IPS-15b (cell line): ENCODE data around the gene NCKIPSD.

Experiments
- H3K27me3 ChIP-seq: one replicate; pipeline ENCODE4 v1.6.1; 2013; ENCODE audit warnings: low read length; ENCODE audit not compliant: control insufficient read depth, insufficient read depth
- H3K36me3 ChIP-seq: one replicate; pipeline ENCODE4 v1.6.1; 2013; ENCODE audit warnings: low read length; ENCODE audit not compliant: control insufficient read depth, insufficient read depth
- H3K4me1 ChIP-seq: one replicate; pipeline ENCODE4 v1.6.1; 2013; ENCODE audit warnings: mild to moderate bottlenecking, low read length; ENCODE audit not compliant: control insufficient read depth, insufficient read depth
- H3K4me3 ChIP-seq: one replicate; pipeline ENCODE4 v1.5.1; 2013; ENCODE audit warnings: low read depth, low read length
- H3K9ac ChIP-seq: one replicate; pipeline ENCODE4 v1.6.1; 2013; ENCODE audit warnings: low read depth, mild to moderate bottlenecking, low read length
- H3K9me3 ChIP-seq: one replicate; pipeline ENCODE4 v1.6.1; 2013; ENCODE audit warnings: mild to moderate bottlenecking, low read length; ENCODE audit not compliant: control insufficient read depth, insufficient read depth

Gene NCKIPSD

GRCh38 chr3:48652923-48653715 lies 32.6 kb downstream of the NCKIPSD start:
- H3K36me3 ChIP-seq: peaks cover 49% of the 10 kb centered on the region
- H3K27me3 ChIP-seq: peaks cover 2% of the 10 kb centered on the region
- H3K9me3 ChIP-seq: no peaks in the 10 kb centered on the region
- H3K9ac ChIP-seq: no peak overlapping the region
- H3K4me3 ChIP-seq: no peak overlapping the region
- peaks cover 8% of the 10 kb centered on the region for H3K4me1 ChIP-seq

GRCh38 chr3:48651771-48652170 lies 33.9 kb downstream of the NCKIPSD start:
- Histone ChIP-seq H3K9ac (no peak overlapping the region), H3K4me1 (peaks cover 5% of the 10 kb centered on the region), H3K36me3 (peaks cover 52% of the 10 kb centered on the region), H3K27me3 (no peaks in the 10 kb centered on the region), H3K9me3 (no peaks in the 10 kb centered on the region), H3K4me3 (no peak overlapping the region)

GRCh38 chr3:48650723-48651122 lies 35.0 kb downstream of the NCKIPSD start:
- H3K36me3 ChIP-seq: peaks cover 60% of the 10 kb centered on the region
- no peak overlapping the region for H3K9ac ChIP-seq
- H3K4me1 ChIP-seq: peaks cover 5% of the 10 kb centered on the region
- no peaks in the 10 kb centered on the region for H3K27me3 ChIP-seq
- no peak overlapping the region for H3K4me3 ChIP-seq
- no peaks in the 10 kb centered on the region for H3K9me3 ChIP-seq

DNA sequence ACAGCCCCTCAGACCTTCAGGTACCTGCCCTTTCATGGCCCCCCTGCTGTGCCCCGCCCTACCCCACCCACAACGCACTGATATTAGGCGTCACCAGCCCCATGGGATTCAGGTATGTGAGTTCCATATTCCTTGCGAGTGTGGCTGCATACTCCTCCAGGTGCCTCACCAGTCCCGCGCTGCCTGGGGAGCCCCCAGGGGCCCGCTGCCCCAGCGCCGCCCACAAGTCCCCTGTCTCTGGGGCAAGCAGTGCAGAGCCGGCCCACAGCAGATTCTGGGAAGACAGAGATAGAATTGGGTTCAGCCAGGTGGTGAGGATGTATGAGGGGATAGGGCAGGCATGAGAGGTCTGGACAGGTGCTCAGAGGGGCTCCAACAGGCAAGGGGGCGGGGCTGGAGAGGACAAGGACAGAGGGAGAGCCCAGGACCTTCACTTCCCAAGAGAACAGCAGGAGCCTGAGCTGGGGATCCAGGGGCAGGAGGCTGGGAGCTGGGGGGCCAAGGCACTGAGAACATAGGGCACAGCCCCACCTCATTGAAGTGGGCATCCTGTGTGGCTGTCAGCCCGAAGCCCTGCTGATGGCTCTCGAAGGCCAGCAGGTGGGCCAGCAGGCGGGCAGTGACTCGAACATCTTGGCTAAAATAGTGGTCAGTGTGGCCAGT lies 37.4 kb downstream of the NCKIPSD start:
- Histone ChIP-seq H3K4me3 (no peak overlapping the region), H3K4me1 (no peaks in the 10 kb centered on the region), H3K9me3 (no peaks in the 10 kb centered on the region), H3K36me3 (peaks cover 72% of the 10 kb centered on the region), H3K9ac (no peak overlapping the region), H3K27me3 (no peaks in the 10 kb centered on the region)

GRCh38 chr3:48647714-48648113 lies 38.0 kb downstream of the NCKIPSD start:
- Histone ChIP-seq H3K9ac (no peak overlapping the region), H3K4me3 (no peak overlapping the region), H3K27me3 (no peaks in the 10 kb centered on the region), H3K9me3 (no peaks in the 10 kb centered on the region), H3K4me1 (no peaks in the 10 kb centered on the region), H3K36me3 (peaks cover 70% of the 10 kb centered on the region)

DNA sequence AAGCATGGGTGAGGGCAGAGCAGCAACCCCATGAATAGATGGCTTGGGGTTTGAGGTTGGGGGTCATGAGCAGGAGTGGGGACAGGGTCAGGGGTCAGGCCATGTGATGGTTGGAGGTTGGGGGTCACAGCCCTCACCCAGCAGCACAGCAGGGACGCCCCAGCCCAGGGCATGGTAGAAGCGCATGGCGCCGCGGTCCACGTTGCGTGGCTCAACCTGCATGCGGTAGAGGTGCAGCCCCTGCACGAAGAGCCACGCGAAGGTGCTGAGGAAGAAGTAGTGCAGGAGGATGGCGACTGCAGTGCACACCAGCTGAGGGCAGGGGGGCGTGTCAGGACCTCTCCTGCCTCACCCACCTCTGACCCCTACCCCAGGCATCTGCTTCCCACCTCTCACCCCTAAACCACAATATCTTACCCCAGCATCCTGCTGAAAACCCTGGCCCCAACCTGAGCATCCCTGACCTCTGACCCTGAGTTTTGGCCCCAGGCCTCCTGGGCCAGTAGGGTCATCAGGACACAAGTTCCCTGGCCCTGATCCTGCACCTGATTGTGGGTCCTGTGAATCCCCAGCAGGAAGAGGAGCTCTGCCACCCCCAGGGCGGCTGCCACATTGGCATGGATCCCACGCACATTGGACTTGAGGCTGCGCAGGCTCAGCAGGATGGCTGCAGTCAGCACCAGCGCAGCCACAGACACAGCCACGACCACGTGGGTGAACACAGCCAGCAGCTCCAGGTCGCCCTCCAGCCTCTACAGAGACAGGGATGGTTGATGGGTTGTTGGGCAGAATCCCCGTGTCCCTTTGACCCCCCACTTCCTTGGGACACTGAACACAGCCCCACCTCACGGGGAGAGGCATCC lies 40.6 kb downstream of the NCKIPSD start:
- H3K9ac ChIP-seq: no peak overlapping the region
- H3K27me3 ChIP-seq: no peaks in the 10 kb centered on the region
- no peak overlapping the region for H3K4me3 ChIP-seq
- no peaks in the 10 kb centered on the region for H3K4me1 ChIP-seq
- H3K9me3 ChIP-seq: no peaks in the 10 kb centered on the region
- peaks cover 66% of the 10 kb centered on the region for H3K36me3 ChIP-seq

GRCh38 chr3:48642605-48643004 lies 43.1 kb downstream of the NCKIPSD start:
- Histone ChIP-seq H3K9me3 (no peaks in the 10 kb centered on the region), H3K4me3 (no peak overlapping the region), H3K9ac (no peak overlapping the region), H3K27me3 (no peaks in the 10 kb centered on the region), H3K4me1 (no peaks in the 10 kb centered on the region), H3K36me3 (peaks cover 54% of the 10 kb centered on the region)

GRCh38 chr3:48641396-48641795 lies 44.3 kb downstream of the NCKIPSD start:
- Histone ChIP-seq H3K36me3 (peaks cover 51% of the 10 kb centered on the region), H3K9me3 (no peaks in the 10 kb centered on the region), H3K9ac (no peak overlapping the region), H3K4me3 (no peak overlapping the region), H3K4me1 (no peaks in the 10 kb centered on the region), H3K27me3 (no peaks in the 10 kb centered on the region)

DNA sequence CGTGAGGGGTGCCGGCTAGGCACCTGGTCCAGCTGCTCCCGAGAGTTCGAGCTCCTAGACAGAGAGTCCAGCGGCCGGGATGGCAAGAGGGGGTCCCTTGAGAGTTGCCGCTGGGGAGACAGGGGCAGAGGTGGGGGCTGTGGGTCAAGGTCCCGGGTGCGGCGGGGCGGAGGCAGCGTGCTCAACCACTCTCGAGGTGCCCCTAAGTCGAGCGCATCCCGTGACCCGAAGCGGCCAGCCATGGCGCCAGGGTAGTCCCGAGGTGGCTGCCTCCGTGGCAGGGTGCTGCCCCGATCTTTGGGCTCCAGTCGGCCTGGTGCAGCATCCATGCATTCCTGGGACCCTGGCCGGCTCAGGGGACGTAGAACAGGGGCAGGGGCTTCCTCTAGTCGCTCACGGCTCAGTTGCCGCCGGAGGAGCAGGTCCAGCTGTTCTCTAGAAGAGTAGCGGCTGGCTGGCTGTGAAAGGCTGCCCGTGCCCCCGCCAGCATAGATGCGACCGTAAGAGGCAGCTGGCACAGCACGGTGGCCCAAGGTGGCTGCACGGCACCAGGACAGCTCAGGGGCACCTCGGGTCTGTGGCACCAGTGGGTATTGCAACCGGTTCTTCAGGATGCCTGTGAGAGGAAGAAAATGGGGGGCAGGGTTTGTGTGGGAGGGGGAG lies 45.6 kb downstream of the NCKIPSD start:
- H3K4me1 ChIP-seq: no peaks in the 10 kb centered on the region
- no peak overlapping the region for H3K9ac ChIP-seq
- H3K27me3 ChIP-seq: no peaks in the 10 kb centered on the region
- H3K4me3 ChIP-seq: no peak overlapping the region
- peaks cover 39% of the 10 kb centered on the region for H3K36me3 ChIP-seq
- no peaks in the 10 kb centered on the region for H3K9me3 ChIP-seq

DNA sequence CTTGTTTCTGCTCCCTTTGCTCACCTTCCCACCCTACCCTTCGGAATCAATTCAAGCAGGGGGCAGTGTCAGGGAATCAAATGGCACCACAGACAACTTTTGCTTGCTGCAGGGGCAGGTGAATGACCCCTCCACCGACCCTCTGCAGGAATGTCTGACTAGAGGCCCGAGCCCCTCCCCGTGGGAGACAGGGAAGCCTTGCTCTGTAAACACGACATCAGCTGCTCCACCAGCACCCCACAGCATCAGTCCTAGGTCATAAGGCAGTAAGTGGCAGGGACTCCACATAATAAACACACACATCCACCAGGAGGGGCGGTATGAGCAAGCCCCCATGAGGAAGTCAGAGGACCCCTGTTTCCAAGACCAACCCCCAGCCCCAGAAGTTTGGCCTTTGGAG lies 48.4 kb downstream of the NCKIPSD start:
- no peaks in the 10 kb centered on the region for H3K27me3 ChIP-seq
- peaks cover 32% of the 10 kb centered on the region for H3K36me3 ChIP-seq
- H3K4me3 ChIP-seq: no peak overlapping the region
- H3K4me1 ChIP-seq: no peaks in the 10 kb centered on the region
- no peak overlapping the region for H3K9ac ChIP-seq
- no peaks in the 10 kb centered on the region for H3K9me3 ChIP-seq

- no peaks in the 10 kb centered on the region for H3K9me3 ChIP-seq
- H3K4me3 ChIP-seq: peak overlapping the region; percentile 89
- H3K36me3 ChIP-seq: peaks cover 38% of the 10 kb centered on the region
- peak overlapping the region; percentile 28 for H3K9ac ChIP-seq
- H3K4me1 ChIP-seq: no peaks in the 10 kb centered on the region
- no peaks in the 10 kb centered on the region for H3K27me3 ChIP-seq
These were observed 49.5 kb downstream of the NCKIPSD start for GRCh38 chr3:48636149-48636655.
